ENCODE results near the gene POU2AF3.

- TF ChIP-seq, protein P1, sequence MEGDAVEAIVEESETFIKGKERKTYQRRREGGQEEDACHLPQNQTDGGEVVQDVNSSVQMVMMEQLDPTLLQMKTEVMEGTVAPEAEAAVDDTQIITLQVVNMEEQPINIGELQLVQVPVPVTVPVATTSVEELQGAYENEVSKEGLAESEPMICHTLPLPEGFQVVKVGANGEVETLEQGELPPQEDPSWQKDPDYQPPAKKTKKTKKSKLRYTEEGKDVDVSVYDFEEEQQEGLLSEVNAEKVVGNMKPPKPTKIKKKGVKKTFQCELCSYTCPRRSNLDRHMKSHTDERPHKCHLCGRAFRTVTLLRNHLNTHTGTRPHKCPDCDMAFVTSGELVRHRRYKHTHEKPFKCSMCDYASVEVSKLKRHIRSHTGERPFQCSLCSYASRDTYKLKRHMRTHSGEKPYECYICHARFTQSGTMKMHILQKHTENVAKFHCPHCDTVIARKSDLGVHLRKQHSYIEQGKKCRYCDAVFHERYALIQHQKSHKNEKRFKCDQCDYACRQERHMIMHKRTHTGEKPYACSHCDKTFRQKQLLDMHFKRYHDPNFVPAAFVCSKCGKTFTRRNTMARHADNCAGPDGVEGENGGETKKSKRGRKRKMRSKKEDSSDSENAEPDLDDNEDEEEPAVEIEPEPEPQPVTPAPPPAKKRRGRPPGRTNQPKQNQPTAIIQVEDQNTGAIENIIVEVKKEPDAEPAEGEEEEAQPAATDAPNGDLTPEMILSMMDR (conservative IDR thresholded peaks at IDR 0.05; ENCODE audit: low read depth, low read length) = no peak
- no peak for TF ChIP-seq POLR2A (IDR thresholded peaks at IDR 0.05; ENCODE audit: low read depth, low read length)
- TF ChIP-seq CHD1 (IDR thresholded peaks at IDR 0.05; ENCODE audit: low read depth, low read length) = no peak
- TF ChIP-seq SMC3 (IDR thresholded peaks at IDR 0.05; ENCODE audit: low read depth, low read length) = no peak
- no peak for TF ChIP-seq RAD21 (IDR thresholded peaks at IDR 0.05; ENCODE audit: low read length)
These were observed 12.9 kb upstream of the POU2AF3 start for GRCh38 chr11:111285189-111286091.

Data from IMR-90 (cell line).